GM23248 (cell line): ENCODE measurements around the gene FLAD1.

Source experiments
- EZH2 ChIP-seq: fragments of 200-600 bp; sonication (generic); IDR thresholded peaks from 2 replicates; pipeline ENCODE4 v1.6.1; 2018; ENCODE audit warnings: antibody characterized with exemption, mild to moderate bottlenecking; ENCODE audit not compliant: insufficient read depth, poor library complexity, severe bottlenecking
- EZH2phosphoT487 ChIP-seq: fragments of 200-600 bp; sonication (generic); IDR thresholded peaks from 2 replicates; pipeline ENCODE4 v1.6.1; 2018; ENCODE audit warnings: antibody characterized with exemption, moderate library complexity, mild to moderate bottlenecking, low read depth; ENCODE audit not compliant: insufficient read depth

DNA sequence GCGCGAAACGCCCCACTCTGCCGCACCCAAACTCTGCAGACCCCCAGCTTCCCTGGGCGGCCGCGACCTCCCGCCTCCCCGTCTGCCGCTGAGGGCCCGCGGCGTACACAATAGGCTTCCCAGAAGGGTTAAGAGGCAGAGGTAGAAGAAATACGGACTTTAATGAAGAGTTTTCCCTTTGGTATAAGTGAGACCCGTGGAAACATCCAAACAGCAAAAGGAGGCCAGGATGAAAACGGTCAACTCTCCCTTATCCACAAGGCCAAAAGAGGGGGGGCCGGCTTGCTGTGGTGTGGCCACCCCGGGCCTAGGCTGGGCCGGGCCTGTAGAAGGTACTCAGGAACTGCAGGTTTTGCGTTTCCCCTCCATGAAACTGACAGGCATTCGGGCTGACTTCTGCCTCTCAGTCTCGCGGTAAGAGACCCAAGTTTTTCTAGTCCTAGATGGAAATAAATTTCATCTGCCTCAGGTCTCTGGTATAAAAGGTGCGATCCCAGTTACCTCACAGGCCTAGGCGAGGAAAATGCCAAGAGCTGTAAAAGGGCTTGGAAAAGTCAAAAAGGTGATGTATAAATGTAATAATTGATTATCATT is 20.9 kb upstream of the FLAD1 start:
- TF ChIP-seq EZH2 (no peak), EZH2phosphoT487 (no peak)
